ENCODE results near the gene KIF13A.
"Not testable (repeated sequence)": the region's sequence is repeated elsewhere in the genome, so short reads cannot be mapped to it uniquely, and the experiment has no call there.

The KIF13A gene

GRCh38 chr6:17967668-17968518 is 19.5 kb downstream of the KIF13A start:
- no peak for DNase-seq

DNA sequence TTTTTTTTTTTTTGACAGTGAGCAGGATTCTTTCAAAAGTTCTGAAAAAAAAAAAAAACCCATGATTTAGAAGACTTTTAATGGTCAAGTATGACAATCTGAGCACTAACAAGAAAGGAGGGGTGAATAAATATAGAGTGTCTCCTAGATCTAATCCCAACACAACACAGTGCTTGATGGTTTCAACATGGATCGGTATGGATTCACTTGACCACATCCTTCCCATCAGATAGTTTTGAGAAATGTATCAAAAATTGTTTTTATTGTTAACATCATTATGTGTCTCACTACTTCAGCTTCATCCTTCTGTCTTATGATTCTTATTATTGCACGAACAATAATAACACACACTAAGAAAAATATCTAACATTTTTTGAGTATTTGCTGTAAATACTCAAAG is 21.0 kb downstream of the KIF13A start:
- DNase-seq, result no peak

GRCh38 chr6:17965397-17965796 is 22.0 kb downstream of the KIF13A start:
- no peak for DNase-seq

DNA sequence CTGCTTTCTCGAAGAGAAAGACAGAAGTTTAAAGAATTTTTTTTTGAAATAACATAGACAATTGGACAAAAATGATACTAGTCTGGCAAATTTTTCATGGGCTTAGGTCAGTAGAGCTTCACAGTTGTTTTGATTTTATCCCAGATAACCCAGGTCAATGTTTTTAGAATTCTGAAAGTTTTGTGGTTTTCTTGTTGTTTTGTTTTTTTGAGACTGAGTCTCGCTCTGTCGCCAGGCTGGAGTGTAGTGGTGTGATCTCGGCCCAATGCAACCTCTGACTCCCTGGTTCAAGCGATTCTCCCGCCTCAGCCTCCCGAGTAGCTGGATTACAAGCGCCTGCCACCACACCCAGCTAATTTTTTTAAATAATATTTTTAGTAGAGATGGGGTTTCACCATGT is 22.8 kb downstream of the KIF13A start:
- DNase-seq, result no peak

DNA sequence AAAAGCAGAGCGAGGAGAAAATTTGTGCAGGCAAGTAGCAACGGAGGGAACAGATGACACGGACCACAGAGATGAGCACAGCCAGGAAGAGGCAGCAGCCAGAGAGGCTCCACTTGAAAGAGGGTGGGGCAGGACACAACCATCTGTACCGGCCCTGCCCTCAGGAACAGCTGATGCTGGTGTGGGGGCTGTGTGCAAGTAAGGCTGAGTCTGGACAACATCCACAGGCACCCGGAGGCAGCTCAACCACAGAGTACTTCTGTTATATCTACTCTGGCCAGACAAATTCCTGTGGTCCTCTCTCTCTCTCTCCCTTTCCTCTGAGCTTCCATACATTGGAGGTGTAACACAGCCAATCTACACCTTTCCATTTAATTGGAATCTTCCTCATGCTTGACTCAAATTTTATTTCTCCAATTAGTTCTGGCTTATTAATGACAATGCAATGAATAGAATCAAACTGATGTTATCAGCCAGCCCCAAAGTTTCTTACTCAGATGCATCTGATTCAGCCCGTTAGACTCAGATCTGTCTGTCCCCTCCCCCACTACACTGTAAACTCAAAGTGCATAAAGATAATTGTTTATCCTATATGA is 24.9 kb downstream of the KIF13A start:
- DNase-seq, result peak; percentile 79

DNA sequence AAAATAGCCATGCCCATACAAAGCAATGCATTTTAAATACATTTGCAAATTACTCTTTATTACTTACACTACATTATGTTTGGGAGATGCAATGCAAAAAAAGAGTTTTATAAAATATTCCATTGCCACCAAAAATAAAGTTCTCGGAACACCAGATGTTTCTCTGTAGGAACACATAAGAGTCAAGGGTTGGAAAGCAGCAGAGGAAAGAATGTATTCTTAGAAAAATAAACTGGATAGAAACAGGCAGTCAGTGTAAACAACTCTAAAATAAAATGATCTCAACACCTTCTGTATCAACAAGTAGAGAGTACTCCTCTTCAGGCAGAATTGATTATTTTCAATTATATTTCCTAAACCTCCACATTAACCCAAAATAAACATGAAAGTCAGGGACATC is 28.1 kb downstream of the KIF13A start:
- DNase-seq, result no peak

DNA sequence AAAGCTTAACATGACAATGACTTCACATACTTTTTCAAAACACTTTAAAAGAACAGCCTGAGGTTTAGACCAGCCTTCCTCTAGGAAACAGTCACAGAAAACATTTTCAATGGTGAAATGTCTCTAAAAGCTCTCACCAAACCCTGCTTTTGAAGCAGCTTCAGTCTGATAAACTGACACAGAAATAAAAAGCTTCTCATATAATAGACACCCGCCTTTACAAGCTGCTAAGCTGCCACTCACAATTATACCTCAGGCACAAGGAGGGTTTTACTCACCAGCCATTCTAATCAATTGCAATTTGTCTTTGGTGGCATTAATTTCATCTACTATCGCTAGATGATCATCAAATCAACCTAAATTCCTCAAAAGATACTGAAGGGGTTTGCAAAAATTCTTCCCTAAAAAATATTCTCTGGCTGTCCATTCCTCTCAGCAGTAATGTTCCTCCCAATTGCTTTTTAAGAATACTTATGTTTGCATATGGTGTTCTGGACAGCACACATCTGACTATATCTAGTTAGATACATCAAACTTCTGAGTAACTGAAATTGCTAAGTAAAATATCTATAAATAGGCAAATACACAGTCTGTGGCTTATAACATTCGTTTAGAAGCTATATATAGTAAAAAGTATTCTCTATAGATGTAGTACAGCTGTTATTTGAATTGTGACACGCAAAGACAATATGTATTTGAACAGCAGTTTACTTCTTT is 29.4 kb downstream of the KIF13A start:
- DNase-seq, result no peak

- DNase-seq, result no peak
These were observed 29.9 kb downstream of the KIF13A start for GRCh38 chr6:17957498-17957897.

DNA sequence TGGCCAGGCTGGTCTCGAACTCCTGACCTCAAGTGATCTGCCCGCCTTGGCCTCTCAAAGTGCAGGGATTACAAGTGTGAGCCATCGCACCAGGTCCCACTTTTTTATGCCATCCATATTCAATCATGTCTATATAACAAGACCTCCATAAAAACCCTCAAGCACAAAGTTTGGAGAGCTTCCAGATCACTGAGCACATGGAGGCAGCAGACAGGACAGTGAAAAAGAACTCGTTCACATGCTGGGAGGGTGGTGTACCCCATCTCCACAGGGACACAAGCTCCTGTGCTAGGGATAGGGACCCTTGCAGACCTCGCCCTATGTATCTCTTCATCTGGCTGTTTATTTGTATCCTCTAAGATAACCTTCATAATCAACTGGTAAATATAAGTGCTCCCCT is 30.3 kb downstream of the KIF13A start:
- DNase-seq, result no peak

GRCh38 chr6:17950095-17950494 is 37.3 kb downstream of the KIF13A start:
- no peak for DNase-seq

DNA sequence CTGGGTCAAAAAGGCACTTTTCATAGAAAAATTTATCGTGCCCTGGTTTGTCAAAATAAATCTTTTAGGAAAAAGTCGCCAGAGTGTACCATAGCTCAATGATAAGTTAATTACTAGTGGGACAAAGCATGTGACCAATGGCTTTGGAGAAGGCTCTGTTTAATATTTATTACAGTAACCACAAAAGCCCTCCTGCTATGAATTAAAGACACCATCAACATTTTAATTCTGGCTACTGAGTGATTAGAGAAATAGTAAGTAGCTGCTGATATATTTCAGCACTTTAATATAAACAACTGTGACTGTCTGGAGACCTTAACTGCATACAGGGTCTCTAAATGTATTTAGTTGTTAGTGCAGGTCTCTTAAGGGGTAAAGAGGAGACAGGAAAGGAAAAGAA is 38.3 kb downstream of the KIF13A start:
- no peak for DNase-seq

DNA sequence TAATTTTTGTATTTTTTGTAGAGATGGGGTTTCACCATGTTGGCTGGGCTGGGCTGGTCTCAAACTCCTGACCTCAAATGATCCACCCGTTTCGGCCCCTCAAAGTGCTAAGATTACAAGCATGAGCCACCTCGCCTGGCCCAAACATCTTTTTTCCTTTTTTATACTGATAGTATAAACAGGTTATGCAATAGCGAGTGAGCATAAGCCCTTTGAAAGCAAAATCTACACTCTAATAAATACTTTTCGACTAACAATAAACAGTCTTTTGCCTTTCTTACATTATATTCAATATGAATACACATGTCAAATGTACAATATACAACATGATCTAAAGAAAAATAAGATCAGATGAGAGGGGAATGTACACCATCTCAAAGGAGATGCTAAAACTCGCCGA is 38.7 kb downstream of the KIF13A start:
- no peak for DNase-seq

DNA sequence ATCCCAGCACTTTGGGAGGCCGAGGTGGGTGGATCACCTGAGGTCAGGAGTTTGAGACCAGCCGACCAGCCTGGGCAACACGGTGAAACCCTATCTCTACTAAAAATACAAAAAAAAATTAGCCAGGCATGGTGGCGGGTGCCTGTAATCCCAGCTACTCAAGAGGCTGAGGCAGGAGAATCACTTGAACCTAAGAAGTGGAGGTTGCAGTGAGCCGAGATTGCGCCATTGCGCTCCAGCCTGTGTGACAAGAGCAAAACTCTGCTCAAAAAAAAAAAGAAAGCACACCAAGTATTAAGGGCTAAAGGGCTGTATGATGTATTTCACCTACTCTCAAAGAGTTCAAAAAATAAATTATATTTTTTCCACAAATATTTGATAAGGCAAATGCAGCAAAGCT is 39.9 kb downstream of the KIF13A start:
- not testable (repeated sequence) for DNase-seq

GRCh38 chr6:17945575-17945974 is 41.9 kb downstream of the KIF13A start:
- no peak for DNase-seq

DNA sequence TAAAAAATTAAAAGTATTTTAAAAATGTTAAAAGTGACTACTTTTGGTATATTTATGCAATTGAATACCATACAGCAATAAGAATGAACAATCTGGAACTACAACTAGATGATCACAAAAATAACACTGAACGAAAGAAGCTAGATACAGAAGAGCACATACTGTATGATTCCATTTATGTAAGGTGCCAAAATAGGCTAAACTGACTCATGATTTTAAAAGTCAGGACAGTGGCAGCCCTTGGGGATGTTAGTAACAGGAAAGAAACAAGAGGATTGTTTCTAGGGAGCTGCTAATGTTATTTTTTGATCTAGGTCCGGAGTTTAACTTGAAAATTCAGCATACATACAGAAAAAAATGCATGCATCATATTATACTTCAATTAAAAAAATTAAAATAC is 42.3 kb downstream of the KIF13A start:
- no peak for DNase-seq

DNA sequence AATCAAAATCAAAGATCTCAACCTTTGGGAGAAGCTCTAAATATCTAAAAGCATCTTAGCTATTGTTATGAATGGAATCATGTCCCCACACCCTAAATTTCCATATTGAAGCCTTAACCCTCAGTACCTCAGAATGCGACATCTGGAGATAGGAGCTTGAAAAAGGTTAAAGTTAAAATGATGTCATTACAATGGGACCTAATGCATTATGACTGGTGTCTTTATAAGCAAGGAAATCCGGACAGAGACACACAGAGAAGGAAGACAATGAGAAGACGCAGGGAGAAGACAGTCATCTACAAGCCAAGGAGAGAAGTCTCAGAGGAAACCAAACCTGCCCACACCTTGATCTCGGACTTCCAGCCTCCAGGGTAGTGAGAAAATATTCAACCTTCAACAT is 46.1 kb downstream of the KIF13A start:
- DNase-seq, result no peak

DNA sequence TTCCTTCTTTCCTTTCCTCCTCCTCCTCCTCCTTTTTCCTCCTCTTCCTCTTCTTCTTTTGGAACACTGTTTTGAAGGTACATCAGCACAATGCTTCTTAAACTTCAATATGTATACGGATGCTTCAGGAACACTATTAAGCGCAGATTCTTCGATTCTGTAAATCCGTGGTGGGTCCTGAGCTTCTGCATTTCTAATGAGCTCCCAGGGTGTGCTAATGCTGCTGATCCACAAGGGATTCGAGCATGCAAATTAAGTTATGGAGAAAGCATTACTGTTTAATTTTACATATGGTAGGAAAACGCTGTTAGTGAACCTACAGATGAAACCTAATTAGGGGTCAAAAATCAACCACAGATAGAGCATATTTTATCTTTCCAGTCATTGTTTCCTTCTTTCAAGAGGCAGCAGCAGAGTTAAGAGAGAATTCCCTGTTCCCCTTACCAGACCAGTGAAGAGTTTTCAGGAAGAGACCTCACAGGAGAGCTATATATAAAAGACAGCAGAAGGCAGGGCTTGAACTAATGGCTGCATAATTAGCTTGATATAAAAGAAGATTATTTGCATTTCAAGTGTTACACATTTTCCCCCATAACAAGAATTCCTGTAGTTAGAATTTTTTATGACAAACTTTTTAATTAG is 47.2 kb downstream of the KIF13A start:
- DNase-seq, result no peak

- peak; percentile 41 for DNase-seq
These were observed 48.5 kb downstream of the KIF13A start for GRCh38 chr6:17938901-17939300.

DNA sequence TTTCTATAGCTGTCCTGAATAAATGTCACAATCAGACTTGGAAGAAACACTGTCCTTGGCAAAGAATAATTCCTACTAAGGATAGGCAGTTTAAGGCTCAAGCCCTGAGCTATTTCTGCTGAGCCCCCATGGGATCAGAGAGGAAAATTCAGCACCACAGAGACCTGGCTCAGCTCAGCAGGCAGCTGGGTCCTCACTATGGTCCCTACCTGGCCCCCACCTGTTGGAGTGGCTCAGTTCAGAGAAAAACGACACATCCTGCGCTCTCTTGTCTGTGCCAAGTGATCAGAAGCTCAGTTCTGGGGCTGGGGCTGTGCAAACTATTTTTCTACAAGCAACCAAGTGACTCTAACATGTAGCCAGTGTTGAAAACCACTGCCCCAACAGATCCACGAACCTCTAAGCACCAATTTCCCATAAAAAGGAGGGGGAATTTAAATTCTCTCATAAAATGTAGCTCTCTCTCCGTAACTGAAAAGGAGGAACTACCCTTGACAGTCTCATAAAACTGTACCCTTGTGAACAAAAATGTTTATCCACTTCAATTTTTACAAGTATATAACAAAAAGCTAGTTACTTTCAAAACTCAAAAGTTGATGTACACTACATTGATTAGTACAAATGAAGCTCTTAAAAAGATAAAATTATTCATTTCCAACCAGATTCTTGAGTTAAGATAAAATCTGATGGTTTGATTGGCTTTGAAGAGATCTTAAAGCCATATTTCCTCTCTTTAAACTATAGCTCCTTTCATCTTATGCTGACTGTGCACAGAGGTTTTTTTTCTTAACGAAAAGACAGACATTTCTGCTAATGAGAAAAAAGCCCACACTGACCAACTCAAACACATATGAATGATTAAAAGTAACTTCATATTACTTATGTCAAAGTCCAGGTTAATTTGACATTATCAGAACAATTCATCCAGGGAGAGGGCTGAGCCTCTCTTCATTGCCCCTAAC is 52.0 kb downstream of the KIF13A start:
- DNase-seq, result no peak

DNA sequence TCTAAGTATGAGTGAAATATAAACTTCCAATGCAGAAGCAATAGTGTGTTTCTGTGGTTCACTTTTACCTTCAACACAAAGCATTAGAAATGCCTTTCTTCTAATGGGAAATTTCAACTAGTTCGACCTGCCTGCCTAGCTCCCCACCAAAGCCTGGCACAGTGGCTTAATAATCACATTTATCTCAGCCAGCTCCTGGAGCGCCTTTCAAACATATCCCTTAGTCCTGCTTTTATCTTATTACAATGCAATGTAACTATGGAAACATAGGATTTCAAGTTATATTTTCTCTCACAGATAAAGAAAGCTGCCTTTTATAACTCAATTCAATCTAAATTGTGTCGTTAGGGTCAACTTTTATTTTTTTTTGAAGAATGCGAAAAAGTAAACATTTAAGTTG is 53.7 kb downstream of the KIF13A start:
- DNase-seq, result no peak

- no peak for DNase-seq
These were observed 55.0 kb downstream of the KIF13A start for GRCh38 chr6:17932330-17932852.

GRCh38 chr6:17931227-17931626 is 56.2 kb downstream of the KIF13A start:
- no peak for DNase-seq

Data from NCI-H2171 (cell line).